Caco-2 (cell line): ENCODE results near the gene SIRT3. TPM values are rescaled to one million over a fixed set of nuclear protein-coding genes. Genes with fewer than 3 reads are reported as not detected.

ENCODE experiments used
- total RNA-seq: library from RNA; stranded (reverse); gene quantifications from 2 replicates; pipeline ENCODE4 v1.2.3, GENCODE V29; 2022

SIRT3 gene
- total RNA-seq, 1 experiment from 2014 or later = 24.6 TPM

Other genes starting within 250 kb of the SIRT3 start
- not detected in 2 replicates for gene SCGB1C1, start 43.3 kb downstream of the SIRT3 start, total RNA-seq
- 56.8 and 57.4 TPM in 2 replicates for gene BET1L, start 28.9 kb downstream of the SIRT3 start, total RNA-seq
- gene RIC8A, start 28.6 kb downstream of the SIRT3 start, total RNA-seq = 97.1 and 111 TPM in 2 replicates
- 162 and 172 TPM in 2 replicates for gene PSMD13, start 634 bp upstream of the SIRT3 start, total RNA-seq
- not detected in 2 replicates for gene NLRP6, start 42.1 kb upstream of the SIRT3 start, total RNA-seq
- 59.6 and 66.5 TPM in 2 replicates for gene PGGHG, start 52.8 kb upstream of the SIRT3 start, total RNA-seq
- not detected in 2 replicates for gene IFITM5, start 63.2 kb upstream of the SIRT3 start, total RNA-seq
- 7.0 and 7.3 TPM in 2 replicates for gene IFITM2, start 71.5 kb upstream of the SIRT3 start, total RNA-seq
- 3.0 and 3.2 TPM in 2 replicates for gene IFITM1, start 77.7 kb upstream of the SIRT3 start, total RNA-seq
- gene IFITM3, start 84.5 kb upstream of the SIRT3 start, total RNA-seq = 6.9 and 12.4 TPM in 2 replicates
- gene B4GALNT4, start 133.2 kb upstream of the SIRT3 start, total RNA-seq = 30.7 and 35.6 TPM in 2 replicates
- gene PKP3, start 157.9 kb upstream of the SIRT3 start, total RNA-seq = 143 and 149 TPM in 2 replicates
- 119 and 124 TPM in 2 replicates for gene SIGIRR, start 178.7 kb upstream of the SIRT3 start, total RNA-seq
- 85.5 and 92.6 TPM in 2 replicates for gene ANO9, start 205.7 kb upstream of the SIRT3 start, total RNA-seq
- gene PTDSS2, start 213.9 kb upstream of the SIRT3 start, total RNA-seq = 40.6 and 44.3 TPM in 2 replicates